GM18502 (cell line): ENCODE results near the gene ASTN2.
A peak's percentile ranks its signal among the peaks of the same experiment; 100 is the strongest.
"Not testable (repeated sequence)": the region's sequence is repeated elsewhere in the genome, so short reads cannot be mapped to it uniquely, and the experiment has no call there.

Experiments used
- ATAC-seq: cut with Tn5 transposase; IDR thresholded peaks from one replicate; pipeline ENCODE4 v1.9.1; 2021; ENCODE audit warnings: mild to moderate bottlenecking; ENCODE audit not compliant: unreplicated experiment, poor library complexity

The ASTN2 gene

GRCh38 chr9:116466271-116467235, 948.3 kb downstream of the ASTN2 start:
- no peak for ATAC-seq

- no peak for ATAC-seq
These were observed 949.1 kb downstream of the ASTN2 start for GRCh38 chr9:116465576-116466270.

- ATAC-seq: no peak
These were observed 949.8 kb downstream of the ASTN2 start for GRCh38 chr9:116464987-116465571.

GRCh38 chr9:116464423-116464822, 950.4 kb downstream of the ASTN2 start:
- ATAC-seq: no peak

- no peak for ATAC-seq
These were observed 953.2 kb downstream of the ASTN2 start for GRCh38 chr9:116461632-116462031.

GRCh38 chr9:116460026-116460425, 954.8 kb downstream of the ASTN2 start:
- no peak for ATAC-seq

GRCh38 chr9:116459576-116459975, 955.3 kb downstream of the ASTN2 start:
- no peak for ATAC-seq

- ATAC-seq: no peak
These were observed 958.3 kb downstream of the ASTN2 start for GRCh38 chr9:116456490-116457088.

- ATAC-seq: not testable (repeated sequence)
These were observed 960.3 kb downstream of the ASTN2 start for GRCh38 chr9:116454539-116454938.

GRCh38 chr9:116453785-116454184, 961.1 kb downstream of the ASTN2 start:
- ATAC-seq: no peak

GRCh38 chr9:116452634-116453033, 962.2 kb downstream of the ASTN2 start:
- ATAC-seq: no peak

GRCh38 chr9:116452227-116452626, 962.6 kb downstream of the ASTN2 start:
- ATAC-seq: no peak

- no peak for ATAC-seq
These were observed 963.2 kb downstream of the ASTN2 start for GRCh38 chr9:116451500-116452115.

GRCh38 chr9:116450378-116451139, 964.3 kb downstream of the ASTN2 start:
- ATAC-seq: peak; percentile 93

GRCh38 chr9:116449949-116450348, 964.9 kb downstream of the ASTN2 start:
- no peak for ATAC-seq

- ATAC-seq: no peak
These were observed 966.4 kb downstream of the ASTN2 start for GRCh38 chr9:116448431-116448830.

- no peak for ATAC-seq
These were observed 966.9 kb downstream of the ASTN2 start for GRCh38 chr9:116447934-116448333.

- ATAC-seq: no peak
These were observed 972.3 kb downstream of the ASTN2 start for GRCh38 chr9:116442528-116442927.
